ENCODE measurements around the gene NMRK2. TPM values are rescaled to one million over a fixed set of nuclear protein-coding genes. Genes with fewer than 3 reads are reported as not detected.
"Not testable (repeated sequence)": the region's sequence is repeated elsewhere in the genome, so short reads cannot be mapped to it uniquely, and the experiment has no call there.

Gene NMRK2
- total and polyA plus RNA-seq, 2 donors, result 0.14 to 1.1 TPM

DNA sequence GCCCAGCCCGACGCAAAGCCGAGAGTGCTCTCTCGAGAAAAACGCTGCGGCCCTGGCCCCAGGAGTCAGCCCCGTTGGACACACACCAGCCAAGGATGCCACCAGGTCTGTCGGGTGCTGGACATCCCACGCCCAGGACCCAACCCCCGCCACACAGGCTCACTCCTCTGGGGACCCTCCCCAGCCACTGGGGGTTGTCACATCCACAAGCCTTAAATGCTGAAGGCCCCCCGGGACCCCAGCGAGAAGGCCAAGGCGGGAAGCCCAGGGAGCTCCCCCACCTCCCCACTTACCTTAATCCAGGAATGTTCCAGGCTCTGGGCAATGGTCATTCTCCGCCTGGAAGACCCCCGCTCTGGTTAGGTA lies 26.9 kb downstream of the NMRK2 start:
- H3K27me3 ChIP-seq (ENCODE audit: control insufficient read depth in 2 of 2, insufficient read depth in 1 of 2, low read length in 1 of 2), result no peaks in the 10 kb centered on the region
- no peaks in the 10 kb centered on the region for H3K9me3 ChIP-seq (ENCODE audit: control insufficient read depth in 2 of 2, insufficient read depth in 1 of 2, low read length in 1 of 2)
- no peaks in the 10 kb centered on the region for H3K4me1 ChIP-seq (ENCODE audit: control insufficient read depth in 2 of 2, insufficient read depth in 2 of 2, low read length in 2 of 2)
- 97% methylated on average over 15 of the region's 15 CpGs for WGBS
- no peak overlapping the region for H3K27ac ChIP-seq (ENCODE audit: low read depth in 1 of 2, low read length in 1 of 2)
- no peak overlapping the region for H3K4me3 ChIP-seq (ENCODE audit: low read length in 2 of 2)
- peaks cover 60 to 80% of the 10 kb centered on the region in 2 donors for H3K36me3 ChIP-seq (ENCODE audit: control insufficient read depth in 2 of 2, insufficient read depth in 2 of 2, low read length in 1 of 2)
- no peak for DNase-seq (ENCODE audit: low read depth in 6 of 9, low spot score in 9 of 9)

DNA sequence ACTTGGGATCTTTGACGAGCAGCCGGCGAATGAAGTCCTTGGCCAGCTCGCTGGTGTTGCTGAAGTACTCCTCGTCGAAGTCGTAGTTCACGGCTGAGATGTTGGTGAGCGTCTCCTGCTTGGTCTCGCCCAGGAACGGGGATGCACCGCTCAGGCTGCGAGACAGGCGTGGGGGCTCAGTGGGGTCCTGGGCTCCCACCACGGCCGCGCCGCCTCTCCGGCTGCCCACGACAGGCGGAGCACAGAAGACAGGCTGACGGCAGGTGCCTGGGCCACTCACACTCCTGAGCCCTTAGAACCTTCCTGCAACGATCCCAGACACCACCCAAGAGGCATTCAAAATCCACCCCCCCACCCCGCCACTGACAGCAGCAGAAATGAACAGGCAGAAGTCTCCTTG lies 28.1 kb downstream of the NMRK2 start:
- no peaks in the 10 kb centered on the region for H3K9me3 ChIP-seq (ENCODE audit: control insufficient read depth in 2 of 2, insufficient read depth in 1 of 2, low read length in 1 of 2)
- no peak for DNase-seq (ENCODE audit: low read depth in 6 of 9, low spot score in 9 of 9)
- H3K27me3 ChIP-seq (ENCODE audit: control insufficient read depth in 2 of 2, insufficient read depth in 1 of 2, low read length in 1 of 2), result no peaks in the 10 kb centered on the region
- H3K4me3 ChIP-seq (ENCODE audit: low read length in 2 of 2), result no peak overlapping the region
- no peaks in the 10 kb centered on the region for H3K4me1 ChIP-seq (ENCODE audit: control insufficient read depth in 2 of 2, insufficient read depth in 2 of 2, low read length in 2 of 2)
- H3K27ac ChIP-seq (ENCODE audit: low read depth in 1 of 2, low read length in 1 of 2), result no peak overlapping the region
- WGBS, result 98% methylated on average over 24 of the region's 24 CpGs
- H3K36me3 ChIP-seq (ENCODE audit: control insufficient read depth in 2 of 2, insufficient read depth in 2 of 2, low read length in 1 of 2), result peaks cover 60 to 87% of the 10 kb centered on the region in 2 donors

DNA sequence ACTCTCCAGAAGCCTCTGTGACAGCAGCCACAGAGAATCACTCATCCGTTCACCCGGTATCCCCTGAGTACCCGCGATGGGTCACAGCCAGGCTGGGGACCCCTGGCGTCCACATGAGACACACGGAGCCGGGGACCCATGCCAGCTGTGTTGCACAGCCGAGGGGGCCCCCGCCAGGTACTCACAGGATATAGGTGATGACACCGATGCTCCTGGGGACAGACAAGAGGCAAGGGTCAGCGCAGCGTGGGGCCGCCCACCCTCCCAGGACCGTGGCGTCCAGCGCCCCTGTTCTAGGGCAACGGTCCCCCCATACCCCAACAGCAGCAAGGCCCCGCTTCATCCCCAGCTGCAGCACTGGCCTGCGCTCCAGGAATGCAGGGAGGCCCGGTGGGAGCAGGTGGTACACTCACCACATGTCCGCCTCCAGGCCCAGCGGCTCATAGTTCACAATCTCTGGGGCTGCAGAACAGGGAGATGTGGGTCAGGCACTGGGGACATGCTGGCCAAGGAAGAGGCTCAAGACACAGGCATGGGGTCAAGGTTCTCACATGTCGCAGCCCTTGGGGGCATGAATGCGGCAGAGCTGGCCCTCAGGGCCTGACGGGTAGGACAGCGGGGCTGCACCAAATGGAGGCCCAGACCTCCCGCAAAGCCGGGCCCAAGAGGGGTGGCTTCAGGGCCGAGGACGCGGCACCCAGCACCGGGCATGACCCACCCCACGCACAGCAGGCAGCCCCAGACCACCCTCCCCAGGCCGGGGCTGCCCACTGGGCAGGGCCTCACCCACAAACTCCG lies 30.8 kb downstream of the NMRK2 start:
- no peak for DNase-seq (ENCODE audit: low read depth in 6 of 9, low spot score in 9 of 9)
- Histone ChIP-seq H3K27me3 (ENCODE audit: control insufficient read depth in 2 of 2, insufficient read depth in 1 of 2, low read length in 1 of 2) (no peaks in the 10 kb centered on the region), H3K27ac (ENCODE audit: low read depth in 1 of 2, low read length in 1 of 2) (no peak overlapping the region), H3K4me1 (ENCODE audit: control insufficient read depth in 2 of 2, insufficient read depth in 2 of 2, low read length in 2 of 2) (peaks cover 0 to under 1% of the 10 kb centered on the region in 2 donors), H3K36me3 (ENCODE audit: control insufficient read depth in 2 of 2, insufficient read depth in 2 of 2, low read length in 1 of 2) (peaks cover 73 to 96% of the 10 kb centered on the region in 2 donors), H3K4me3 (ENCODE audit: low read length in 2 of 2) (no peak overlapping the region), H3K9me3 (ENCODE audit: control insufficient read depth in 2 of 2, insufficient read depth in 1 of 2, low read length in 1 of 2) (no peaks in the 10 kb centered on the region)
- WGBS, result 98% methylated on average over 35 of the region's 35 CpGs

DNA sequence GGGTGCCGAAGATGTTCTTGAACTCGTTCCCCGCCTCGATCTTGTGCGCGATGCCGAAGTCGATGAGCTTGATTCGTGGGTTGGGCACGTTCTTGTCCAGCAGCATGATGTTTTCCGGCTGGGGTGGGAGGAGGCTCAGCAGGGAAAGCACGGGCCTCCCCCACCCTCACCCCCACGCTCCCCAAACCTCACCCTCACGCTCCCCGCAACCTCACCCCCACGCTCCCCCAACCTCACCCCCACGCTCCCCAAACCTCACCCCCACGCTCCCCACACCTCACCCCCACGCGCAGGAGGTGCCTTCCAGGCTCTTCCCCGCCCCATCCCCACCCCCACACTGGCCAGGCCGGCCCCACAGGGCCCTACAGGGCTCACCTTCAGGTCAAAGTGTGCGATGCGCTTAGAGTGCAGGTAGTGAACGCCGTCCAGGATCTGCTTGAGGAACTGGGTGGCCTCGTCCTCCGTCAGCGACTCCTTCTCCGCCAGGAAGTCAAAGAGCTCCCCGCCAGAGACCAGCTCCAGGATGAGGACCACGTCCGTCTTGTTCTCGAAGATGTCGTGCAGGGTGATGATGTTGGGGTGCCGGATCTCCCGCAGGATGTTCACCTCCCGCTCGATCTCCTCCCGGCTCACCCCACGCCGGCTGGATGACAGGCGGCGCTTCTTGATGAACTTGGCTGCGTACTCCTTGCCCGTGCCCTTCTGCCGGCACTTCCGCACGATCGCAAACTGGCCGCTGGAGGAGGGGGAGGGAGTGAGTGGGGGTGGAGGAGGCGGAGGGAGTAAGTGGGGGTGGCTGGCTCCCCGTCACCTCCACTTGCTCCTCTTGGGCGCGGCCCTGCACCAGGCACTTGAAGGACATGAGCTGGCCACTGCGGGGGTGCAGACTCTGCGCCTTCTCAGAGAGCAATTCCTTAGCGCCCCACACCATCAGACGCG lies 31.7 kb downstream of the NMRK2 start:
- Histone ChIP-seq H3K4me1 (ENCODE audit: control insufficient read depth in 2 of 2, insufficient read depth in 2 of 2, low read length in 2 of 2) (peaks cover 1 to 9% of the 10 kb centered on the region in 2 donors), H3K27me3 (ENCODE audit: control insufficient read depth in 2 of 2, insufficient read depth in 1 of 2, low read length in 1 of 2) (no peaks in the 10 kb centered on the region), H3K9me3 (ENCODE audit: control insufficient read depth in 2 of 2, insufficient read depth in 1 of 2, low read length in 1 of 2) (no peaks in the 10 kb centered on the region), H3K36me3 (ENCODE audit: control insufficient read depth in 2 of 2, insufficient read depth in 2 of 2, low read length in 1 of 2) (peaks cover 68 to 96% of the 10 kb centered on the region in 2 donors), H3K27ac (ENCODE audit: low read depth in 1 of 2, low read length in 1 of 2) (no peak overlapping the region), H3K4me3 (ENCODE audit: low read length in 2 of 2) (no peak overlapping the region)
- WGBS, result 97% methylated on average over 60 of the region's 60 CpGs
- DNase-seq (ENCODE audit: low read depth in 6 of 9, low spot score in 9 of 9), result no peak

DNA sequence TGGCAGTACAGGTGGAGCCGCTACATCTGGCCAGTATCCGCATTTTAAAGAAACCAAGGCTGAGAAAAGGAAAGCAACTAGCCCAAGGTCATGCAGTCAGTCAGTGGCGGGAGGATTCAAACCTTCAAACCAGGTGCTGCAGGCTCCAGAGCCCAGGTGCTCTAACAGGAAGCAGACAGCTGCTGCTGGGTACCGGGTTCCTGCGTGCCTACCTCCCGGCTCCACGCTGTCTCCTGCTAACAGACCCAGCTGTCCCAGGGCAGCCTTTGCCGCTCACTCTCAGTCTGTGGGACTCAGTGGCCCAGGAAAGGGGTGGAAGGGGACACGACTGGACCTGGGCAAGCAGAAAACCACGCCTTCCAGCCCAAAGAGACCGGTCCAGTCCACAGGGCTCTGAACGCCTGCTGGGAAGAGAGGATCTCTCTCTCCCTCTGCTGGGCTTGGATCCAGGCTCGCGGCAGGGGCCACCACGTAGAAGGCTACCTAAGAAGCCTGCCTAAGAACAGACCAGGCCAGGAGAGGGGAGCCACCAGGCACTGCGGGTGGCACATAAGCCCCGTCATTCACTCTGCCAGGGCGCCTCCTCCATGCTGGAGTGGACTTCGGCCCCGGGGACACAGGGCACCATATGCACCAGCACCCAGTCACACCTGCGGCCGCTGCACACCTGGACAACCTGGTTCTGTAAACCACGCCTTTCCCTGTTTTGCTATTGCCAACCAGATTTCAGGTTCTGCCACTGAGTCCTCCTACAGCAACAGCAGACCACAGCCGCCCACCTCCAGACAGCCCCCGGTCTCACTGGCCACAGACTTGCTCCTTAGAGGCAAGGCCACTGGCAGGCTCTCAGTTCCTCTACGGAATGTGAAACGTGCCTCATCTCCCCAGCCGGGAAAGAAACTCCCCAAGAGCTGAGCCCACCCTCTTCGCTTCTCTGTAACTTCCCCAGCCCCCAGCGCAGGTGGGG lies 33.5 kb downstream of the NMRK2 start:
- 91% methylated on average over 30 of the region's 30 CpGs for WGBS
- H3K27ac ChIP-seq (ENCODE audit: low read depth in 1 of 2, low read length in 1 of 2), result no peak overlapping the region
- H3K4me3 ChIP-seq (ENCODE audit: low read length in 2 of 2), result no peak overlapping the region
- peaks cover 10 to 21% of the 10 kb centered on the region in 2 donors for H3K4me1 ChIP-seq (ENCODE audit: control insufficient read depth in 2 of 2, insufficient read depth in 2 of 2, low read length in 2 of 2)
- DNase-seq (ENCODE audit: low read depth in 6 of 9, low spot score in 9 of 9), result no peak
- peaks cover 51 to 79% of the 10 kb centered on the region in 2 donors for H3K36me3 ChIP-seq (ENCODE audit: control insufficient read depth in 2 of 2, insufficient read depth in 2 of 2, low read length in 1 of 2)
- H3K9me3 ChIP-seq (ENCODE audit: control insufficient read depth in 2 of 2, insufficient read depth in 1 of 2, low read length in 1 of 2), result no peaks in the 10 kb centered on the region
- H3K27me3 ChIP-seq (ENCODE audit: control insufficient read depth in 2 of 2, insufficient read depth in 1 of 2, low read length in 1 of 2), result no peaks in the 10 kb centered on the region

DNA sequence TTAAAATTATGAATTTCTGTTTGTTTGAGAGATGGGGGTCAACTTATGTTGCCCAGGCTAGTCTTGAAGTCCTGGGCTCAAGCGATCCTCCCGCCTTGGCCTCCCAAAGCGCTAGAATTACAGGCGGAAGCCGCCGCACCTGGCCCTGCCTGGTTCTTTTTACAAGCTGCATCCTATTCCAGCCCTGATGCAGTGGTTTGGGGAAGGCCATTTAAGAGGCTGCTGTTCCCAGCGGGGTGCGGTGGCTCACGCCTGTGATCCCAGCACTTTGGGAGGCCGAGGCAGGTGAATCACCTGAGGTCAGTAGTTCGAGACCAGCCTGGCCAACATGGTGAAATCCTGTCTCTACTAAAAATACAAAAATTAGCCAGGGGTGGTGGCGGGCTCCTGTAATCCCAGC lies 35.1 kb downstream of the NMRK2 start:
- H3K9me3 ChIP-seq (ENCODE audit: control insufficient read depth in 2 of 2, insufficient read depth in 1 of 2, low read length in 1 of 2); DNase-seq (ENCODE audit: low read depth in 6 of 9, low spot score in 9 of 9); H3K27me3 ChIP-seq (ENCODE audit: control insufficient read depth in 2 of 2, insufficient read depth in 1 of 2, low read length in 1 of 2); H3K4me3 ChIP-seq (ENCODE audit: low read length in 2 of 2): not testable (repeated sequence)
- 93% methylated on average over 12 of the region's 12 CpGs for WGBS
- peak overlapping the region in 1 of 2 donors; percentile 7 for H3K27ac ChIP-seq (ENCODE audit: low read depth in 1 of 2, low read length in 1 of 2)
- H3K4me1 ChIP-seq (ENCODE audit: control insufficient read depth in 2 of 2, insufficient read depth in 2 of 2, low read length in 2 of 2), result peaks cover 11 to 24% of the 10 kb centered on the region in 2 donors
- peaks cover 43 to 63% of the 10 kb centered on the region in 2 donors for H3K36me3 ChIP-seq (ENCODE audit: control insufficient read depth in 2 of 2, insufficient read depth in 2 of 2, low read length in 1 of 2)

DNA sequence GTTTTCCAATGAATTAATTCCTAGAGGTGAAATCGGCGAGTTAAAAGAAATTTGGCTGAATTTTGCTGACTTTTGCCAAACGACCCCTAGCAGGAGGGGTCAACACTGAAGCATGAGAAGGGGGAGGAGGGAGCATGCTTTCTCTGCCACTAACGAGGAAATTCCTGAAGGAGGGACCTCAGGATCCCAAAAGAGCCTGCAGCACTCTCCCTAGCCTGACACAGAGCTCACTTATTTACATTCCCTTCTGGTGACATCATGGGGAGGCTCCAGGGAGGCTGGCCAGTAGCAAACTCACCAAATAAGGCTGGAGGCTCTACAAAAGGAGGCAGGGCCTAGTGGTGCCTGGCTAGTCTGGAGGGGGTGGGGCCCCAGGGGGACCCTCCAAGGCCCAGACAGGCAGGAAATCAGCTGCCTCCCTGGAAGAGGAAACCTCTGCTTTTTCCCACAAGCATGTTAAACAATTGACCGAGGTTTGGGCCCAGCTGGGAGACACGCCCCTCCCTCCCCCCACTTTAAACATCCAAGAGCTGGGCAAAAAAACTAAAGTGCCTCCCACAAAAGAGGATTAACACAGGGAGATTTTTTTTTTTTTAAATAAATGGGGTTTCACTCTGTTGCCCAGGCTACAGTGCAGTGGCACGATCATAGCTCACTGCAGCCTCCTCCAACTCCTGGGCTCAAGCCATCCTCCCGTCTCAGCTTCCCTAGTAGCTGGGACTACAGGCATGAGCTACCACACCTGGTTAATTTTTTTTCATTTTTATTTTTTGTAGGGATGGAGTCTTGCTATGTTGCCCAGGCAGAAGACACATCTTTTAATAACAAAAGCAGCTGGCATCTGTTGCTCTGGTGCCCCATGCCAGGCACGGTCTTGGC lies 35.9 kb downstream of the NMRK2 start:
- Histone ChIP-seq H3K36me3 (ENCODE audit: control insufficient read depth in 2 of 2, insufficient read depth in 2 of 2, low read length in 1 of 2) (peaks cover 35 to 55% of the 10 kb centered on the region in 2 donors), H3K27me3 (ENCODE audit: control insufficient read depth in 2 of 2, insufficient read depth in 1 of 2, low read length in 1 of 2) (no peaks in the 10 kb centered on the region), H3K4me3 (ENCODE audit: low read length in 2 of 2) (no peak overlapping the region), H3K9me3 (ENCODE audit: control insufficient read depth in 2 of 2, insufficient read depth in 1 of 2, low read length in 1 of 2) (no peaks in the 10 kb centered on the region), H3K4me1 (ENCODE audit: control insufficient read depth in 2 of 2, insufficient read depth in 2 of 2, low read length in 2 of 2) (peaks cover 11 to 24% of the 10 kb centered on the region in 2 donors), H3K27ac (ENCODE audit: low read depth in 1 of 2, low read length in 1 of 2) (peak overlapping the region in 1 of 2 donors; percentile 23)
- 82% methylated on average over 9 of the region's 9 CpGs for WGBS
- no peak for DNase-seq (ENCODE audit: low read depth in 6 of 9, low spot score in 9 of 9)
